IPS-NIHi7 (cell line): ENCODE results near the gene MAP3K8.
A peak's percentile ranks its signal among the peaks of the same experiment; 100 is the strongest.

Experiments used
- DNase-seq: peaks from one replicate; pipeline ENCODE4 v3.0.0; 2012; ENCODE audit warnings: mixed read lengths; ENCODE audit errors: extremely low spot score

Gene MAP3K8

DNA sequence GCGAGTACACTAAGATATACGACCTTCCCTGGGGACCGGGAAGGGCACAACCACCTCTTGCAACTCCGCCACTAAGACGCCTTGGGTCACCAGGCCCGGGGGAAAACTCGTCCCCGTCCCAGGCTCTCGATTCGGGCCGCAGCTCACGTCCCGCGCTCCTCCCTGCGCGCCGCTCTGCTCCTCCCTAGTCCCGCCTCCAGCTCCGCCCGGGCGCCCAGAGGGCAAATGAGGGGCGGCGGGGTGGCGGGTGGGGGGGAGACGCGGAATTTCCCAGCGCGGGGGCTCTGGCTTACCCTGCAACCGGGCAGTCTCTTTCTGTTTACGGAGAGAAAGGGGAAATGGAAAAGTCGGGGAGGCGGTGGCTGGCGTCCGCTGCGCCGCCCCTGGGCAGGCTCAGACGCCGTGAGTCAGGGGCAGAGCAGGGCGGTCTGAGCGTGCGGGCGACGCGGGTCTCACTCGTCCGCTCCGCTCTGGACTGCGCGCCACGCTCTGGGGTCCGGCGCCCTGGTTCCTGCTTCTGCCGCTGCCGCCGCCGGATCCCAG is at the start of gene MAP3K8:
TSS of gene MAP3K8 (plus strand) at position 455 of the 543 bp plus-strand sequence. CDS start 4,755 bp downstream, outside the sequence.
- DNase-seq = peak; percentile 82

DNA sequence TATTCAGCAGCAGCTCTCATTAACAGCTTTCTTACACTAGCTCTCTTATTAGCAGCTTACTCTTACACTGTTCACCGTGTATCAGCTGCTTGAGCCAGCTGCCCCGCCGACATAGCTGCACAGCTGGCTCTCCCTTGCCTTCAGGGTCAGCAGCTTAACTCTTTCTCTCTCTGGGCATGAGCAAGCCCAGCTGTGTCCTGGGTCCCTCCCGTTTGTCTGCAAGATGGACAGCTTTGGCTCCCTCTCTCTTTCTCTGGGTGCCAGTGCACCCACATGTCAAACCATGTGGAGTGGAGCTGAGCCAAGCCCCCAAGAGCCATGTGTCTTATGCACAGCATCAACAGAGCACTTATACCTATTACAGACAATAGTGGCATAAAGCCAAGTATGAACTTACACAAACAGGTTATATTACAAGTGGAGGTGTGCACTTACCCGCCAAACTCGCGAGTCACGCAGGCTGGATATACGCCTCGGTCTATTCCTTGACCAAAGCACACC is 49.2 kb upstream of the MAP3K8 start:
- no peak for DNase-seq

DNA sequence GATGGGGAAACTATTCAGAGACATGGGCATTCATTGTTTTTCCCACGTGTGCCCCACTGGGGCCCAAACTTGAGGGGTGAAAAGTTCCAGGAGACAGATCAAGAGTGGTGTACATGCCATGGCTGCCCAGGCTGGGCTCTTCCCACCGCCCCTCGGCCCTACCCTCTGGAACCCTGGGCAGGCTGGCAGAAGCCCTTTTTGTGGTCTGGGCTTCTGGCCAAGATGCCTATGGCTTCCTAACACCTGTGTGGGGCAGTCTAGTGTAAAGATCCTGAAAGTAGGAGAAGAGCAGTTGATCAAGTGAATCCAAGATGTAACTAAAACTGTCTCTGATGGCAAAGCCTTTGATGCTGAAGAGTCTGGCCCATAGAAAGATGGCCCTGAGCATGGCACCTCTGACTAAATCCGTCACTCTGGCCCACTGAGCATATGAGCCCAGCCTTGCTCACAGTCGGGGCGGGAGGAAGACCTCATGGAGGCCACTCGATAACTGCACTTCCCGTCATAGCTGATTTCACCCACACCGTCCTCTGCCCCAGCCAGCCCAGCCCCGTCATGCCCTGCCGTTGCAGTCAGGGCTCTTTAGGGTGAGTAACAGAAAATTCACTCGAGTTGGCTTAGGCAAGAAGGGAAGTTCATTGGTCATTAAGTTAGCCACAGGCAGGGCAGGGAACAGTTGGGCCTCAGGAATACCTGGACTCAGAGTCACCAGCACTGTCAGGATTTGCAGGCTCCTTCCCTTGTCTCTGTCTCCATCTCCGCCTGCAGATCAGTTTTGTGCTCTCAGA is 47.0 kb upstream of the MAP3K8 start:
- DNase-seq = no peak

DNA sequence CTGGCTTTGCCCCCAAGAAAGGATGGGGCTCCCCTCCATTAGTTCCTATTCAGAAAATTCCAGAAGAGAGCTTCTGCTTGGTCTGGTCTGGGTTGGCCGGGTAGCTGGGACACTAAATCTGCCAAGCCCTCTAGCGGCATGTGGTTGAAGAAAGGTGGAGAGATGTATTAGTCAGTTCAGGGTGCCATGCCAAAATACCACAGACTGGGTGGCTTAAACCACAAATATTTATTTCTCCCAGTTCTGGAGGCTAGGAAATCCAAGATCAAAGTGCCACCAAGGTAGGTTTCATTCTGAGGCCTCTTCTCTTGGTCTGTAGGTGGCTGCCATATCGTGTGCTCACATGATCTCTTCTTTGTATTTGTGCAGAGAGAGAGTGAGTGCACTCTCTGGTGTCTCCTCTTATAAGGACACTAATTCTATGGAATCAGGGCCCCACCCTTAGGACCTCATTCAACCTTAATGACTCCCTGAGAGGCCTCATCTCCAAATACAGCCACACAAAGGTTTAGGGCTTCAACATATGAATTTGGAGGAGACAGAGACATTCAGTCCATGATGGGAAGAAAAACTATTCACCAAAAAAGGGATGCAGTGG is 46.2 kb upstream of the MAP3K8 start:
- DNase-seq = no peak

DNA sequence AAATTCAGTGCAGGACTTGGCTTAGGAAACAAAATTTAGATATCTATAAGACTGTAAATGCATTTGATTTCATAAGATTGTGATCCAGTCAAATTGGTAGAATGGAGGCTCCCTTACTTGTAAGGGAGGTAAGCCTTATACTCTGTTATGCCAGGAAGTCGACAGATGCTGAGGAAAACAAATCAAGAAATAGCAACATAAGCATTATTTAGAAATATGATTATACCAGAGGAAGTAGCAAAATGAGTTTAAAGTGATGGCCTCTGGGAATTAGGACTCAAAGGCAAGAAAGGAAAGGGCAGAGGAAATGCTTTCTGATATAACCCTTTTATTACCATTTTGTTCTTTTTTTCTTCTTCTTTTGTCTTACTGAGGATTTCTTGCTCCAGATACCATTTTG is 44.4 kb upstream of the MAP3K8 start:
- no peak for DNase-seq

DNA sequence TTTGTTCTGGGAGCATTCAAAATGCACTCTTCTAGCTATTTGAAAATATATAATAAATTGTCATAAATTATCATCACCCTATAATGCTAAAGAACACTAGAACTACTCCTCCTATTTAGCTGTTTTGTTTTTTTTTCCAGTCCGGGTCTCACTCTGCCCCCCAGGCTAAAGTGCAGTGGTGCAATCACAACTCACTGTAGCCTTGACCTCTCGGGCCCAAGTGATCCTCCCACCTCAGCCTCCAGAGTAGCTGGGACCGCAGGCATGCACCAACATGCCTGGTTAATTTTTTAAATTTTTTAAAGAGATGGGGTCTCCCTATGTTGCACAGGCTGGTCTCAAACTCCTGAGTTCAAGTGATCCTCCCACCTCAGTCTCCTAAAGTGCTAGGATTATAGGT is 43.8 kb upstream of the MAP3K8 start:
- no peak for DNase-seq

DNA sequence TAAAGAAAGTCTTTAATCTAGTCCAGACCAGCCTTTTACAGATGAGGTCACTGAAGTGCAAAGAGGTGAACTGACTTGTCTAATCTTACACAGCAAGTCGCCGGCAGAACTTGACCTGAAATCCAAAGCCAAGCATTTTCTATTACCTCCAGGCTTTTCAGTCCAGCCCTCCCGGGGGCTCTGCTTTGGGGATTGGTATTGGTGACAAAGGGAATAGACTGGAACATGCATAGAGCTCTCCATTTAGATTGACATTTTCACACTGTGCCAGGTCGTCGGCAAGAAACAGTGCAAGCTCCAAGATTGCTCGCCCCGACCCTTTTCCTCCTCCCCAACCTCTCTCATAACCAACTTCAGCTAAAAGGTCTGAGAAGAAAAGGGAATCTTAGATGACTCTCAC is 42.7 kb upstream of the MAP3K8 start:
- no peak for DNase-seq

DNA sequence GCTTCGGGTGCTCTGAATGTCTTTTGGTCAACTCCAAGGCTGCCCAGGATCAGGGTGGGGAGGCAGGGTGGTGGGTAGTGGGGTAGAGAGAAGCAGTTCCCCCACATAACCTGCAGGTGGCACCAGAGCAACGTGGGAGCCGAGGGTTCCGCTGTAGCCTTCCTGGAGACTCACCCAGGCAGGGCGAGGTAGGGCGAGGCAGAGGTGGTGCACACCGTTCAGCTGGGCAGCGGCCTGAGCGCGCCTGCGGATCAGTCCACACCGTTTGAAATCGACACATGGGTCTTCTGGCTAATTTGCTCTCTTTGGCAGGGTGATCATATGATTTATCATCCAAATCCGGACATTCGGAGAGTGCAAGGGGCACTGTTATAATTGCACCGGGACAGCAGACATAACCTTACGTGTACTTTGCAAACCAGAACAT is 41.4 kb upstream of the MAP3K8 start:
- peak; percentile 95 for DNase-seq

DNA sequence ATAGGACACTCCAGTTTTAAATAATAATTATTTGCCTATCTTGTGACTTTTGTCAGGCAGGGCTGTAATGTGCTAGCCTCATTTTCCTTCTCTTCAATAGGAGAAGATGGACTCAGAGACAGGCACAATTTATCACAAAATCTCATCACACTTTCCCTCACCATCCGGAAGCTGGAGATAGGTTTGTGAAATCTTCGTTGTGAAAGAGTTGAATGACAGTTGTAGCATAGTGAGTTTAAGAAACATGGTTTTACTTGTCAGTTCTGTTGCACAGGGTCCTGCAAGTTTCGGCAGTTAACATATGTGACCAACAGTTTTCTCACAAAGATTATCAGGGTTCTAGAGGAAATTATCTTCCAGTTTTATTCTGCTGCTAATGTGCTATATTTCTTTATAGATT is 37.7 kb upstream of the MAP3K8 start:
- no peak for DNase-seq

DNA sequence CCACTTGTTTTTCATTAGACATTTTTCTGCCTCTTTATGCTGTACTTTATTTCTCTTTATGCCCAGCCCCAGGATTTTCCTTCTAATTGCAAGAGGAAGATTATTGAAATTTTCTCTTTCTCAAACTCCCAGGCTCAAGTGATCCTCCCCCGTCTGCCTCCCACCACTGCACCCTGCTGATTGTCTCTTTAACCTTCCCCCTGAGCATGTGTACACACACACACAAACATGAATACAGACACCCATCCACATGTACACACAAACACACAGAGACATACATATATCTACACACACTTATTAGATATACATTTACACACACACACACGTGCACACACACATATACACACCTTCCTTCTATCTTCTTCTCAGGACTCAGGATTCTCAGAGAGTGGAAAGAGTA is 37.3 kb upstream of the MAP3K8 start:
- no peak for DNase-seq

DNA sequence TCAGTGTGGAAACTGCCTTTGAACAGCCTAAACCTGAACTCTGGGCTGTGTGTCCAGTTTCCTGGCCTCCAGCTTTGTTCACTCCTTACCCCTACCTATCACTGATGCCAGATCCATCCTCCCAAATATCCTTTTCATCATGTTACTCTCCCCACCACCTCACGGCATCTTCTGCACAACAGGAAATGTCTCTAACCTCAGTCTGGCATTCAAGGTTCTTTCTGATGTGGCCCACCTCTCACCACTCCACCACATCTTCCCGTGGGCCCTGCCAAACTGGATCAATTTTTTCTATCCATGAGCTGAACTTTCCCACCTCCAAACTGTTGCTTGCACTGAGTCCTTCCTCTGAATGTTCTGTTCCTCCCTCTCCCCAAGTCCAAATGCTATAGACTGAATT is 35.8 kb upstream of the MAP3K8 start:
- DNase-seq = no peak

DNA sequence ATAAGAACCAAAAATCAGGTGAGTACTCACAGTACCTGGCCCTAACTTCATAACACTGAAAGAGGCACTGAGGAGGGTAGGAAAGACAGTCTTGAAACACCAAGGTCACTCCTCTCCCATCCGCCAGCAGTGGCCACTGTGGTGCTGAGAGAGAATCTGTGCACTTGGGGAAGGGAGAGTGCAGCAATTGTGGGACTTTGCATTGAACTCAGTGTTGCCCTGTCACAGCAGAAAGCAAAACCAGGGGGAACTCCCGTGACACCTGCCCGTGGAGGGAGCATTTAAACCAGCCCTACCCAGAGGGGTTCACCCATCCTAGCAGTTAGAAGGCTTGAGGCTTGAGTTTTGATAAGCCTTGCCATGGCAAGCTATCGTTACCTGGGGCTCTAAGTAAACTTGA is 35.2 kb upstream of the MAP3K8 start:
- no peak for DNase-seq

DNA sequence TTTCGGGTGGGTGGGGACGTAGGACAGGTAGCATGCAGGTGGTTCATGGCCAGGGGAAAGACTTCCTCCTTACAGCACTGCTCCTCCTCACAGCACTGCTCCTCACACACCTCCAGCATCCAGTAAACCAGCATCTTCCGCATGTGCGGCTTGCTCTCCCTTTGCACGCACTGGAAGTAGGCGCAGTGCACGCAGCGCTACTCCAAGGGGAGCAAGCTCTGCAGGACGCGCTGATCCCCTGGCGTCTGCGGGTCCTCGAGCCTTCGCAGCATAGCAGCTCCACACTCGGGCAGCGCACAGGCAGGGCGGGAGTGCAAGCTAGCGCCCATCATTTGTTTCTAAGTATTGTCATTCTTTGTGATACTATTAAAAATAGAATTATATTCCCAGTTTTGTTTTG is 30.5 kb upstream of the MAP3K8 start:
- no peak for DNase-seq

DNA sequence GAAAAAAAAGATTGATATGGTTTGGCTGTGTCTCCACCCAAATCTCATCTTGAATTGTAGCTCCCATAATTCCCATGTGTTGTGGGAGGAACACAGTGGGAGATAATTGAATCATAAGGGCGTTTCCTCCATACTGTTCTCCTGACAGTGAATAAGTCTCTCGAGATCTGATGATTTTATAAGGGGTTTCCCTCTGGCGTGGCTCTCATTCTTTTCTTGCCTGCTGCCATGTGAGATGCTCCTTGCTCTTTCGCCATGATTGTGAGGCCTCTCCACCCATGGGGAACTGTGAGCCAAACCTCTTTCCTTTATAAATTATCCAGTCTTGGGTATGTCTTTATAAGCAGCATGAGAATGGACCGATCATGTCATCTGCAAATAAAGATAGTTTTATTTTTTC is 29.4 kb upstream of the MAP3K8 start:
- no peak for DNase-seq

DNA sequence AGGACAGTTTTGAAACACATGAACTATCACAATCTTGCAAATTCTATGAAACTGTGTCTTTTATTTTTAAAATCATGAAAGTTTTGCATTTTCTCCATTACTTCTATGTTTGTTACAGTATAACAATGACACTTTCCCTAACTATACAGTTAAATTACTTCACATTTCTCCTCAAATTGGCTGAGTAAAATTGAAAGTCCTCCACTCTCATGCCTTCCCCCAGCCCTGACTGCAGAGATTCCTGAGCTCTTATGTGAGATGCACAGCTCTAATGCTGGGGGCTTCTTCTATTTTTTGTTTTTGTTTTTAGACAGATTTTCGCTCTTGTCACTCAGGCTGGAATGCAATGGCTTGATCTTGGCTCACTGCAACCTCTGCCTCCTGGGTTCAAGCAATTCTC is 22.7 kb upstream of the MAP3K8 start:
- DNase-seq = no peak

DNA sequence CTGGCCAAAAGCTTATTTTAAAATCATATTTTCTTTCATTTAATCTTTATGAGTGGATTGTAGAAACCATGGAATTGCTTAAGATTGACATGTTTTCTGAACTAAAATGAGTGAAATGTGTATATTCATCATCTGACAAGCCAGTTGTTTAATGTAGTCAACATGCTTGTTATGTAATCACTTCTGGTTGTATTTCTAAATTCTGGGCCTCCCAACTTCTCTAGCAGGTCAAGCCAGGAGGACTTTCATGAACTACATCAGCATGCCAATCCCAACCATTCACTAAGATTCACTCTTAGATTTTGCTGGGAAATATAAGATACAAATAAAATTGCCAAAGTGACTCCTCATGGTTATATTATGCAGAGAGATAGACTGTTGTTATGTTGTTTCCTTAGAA is 21.1 kb upstream of the MAP3K8 start:
- no peak for DNase-seq

DNA sequence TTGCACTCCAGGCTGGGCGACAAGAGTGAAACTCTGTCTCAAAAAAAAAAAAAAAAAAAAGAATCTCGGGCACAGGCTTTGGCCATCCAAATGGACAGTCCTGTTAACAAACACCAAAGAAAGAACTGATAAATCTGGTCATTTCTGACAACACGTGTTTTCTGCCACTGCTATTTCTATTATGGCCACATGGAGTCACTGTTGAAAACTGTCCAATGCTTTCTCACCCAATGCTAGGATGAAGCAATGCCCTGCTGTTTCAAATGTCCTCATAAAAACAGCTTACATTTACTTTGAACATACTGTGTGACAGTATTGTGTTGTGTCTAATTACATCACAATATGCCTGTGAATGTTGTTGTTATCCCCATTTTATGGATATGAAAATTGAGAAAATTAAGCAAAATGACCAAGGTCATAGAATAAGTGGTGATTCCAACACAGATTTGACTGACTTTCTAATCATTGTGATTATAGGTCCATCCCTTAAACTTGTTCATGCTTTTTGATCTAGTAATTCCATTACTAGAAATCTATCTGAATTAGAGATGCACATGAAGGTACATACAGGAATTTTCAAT is 19.9 kb upstream of the MAP3K8 start:
- peak; percentile 64 for DNase-seq

DNA sequence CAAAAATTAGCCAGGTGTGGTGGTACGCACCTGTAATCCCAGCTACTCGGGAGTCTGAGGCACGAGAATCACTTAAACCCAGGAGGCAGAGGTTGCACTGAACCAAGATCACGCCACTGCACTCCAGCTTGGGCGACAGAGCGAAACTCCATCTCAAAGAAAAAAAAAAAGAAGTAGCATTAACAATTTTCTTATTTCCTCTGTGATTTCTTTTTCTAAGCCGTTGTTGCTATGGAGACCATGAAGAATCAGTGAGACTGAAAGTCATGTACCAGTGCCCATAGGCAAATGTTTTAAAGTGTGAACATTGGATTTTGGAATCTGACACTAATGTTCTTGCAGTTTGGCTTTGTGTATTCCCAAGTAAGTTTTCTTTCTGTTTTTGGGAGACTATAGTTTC is 18.4 kb upstream of the MAP3K8 start:
- DNase-seq = no peak

DNA sequence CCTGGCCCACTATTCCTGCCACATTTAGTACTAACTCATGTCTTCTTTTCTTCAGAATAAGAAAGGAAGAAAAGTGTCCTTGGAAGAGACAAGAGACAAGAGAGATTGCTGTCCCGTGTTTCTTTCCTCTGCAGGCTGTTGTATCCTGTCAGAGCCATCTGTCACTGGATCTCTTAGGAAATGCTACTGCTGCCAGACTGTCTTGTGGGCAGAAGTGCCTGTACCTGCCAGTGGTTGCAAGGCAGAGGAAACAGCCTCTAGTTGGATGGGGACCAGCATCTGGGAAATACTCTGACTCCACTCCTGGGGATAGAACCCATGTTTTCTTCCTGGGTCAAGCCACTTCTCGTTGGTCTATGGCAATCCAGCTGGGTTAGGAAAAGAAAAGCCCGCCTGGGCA is 16.7 kb upstream of the MAP3K8 start:
- no peak for DNase-seq

DNA sequence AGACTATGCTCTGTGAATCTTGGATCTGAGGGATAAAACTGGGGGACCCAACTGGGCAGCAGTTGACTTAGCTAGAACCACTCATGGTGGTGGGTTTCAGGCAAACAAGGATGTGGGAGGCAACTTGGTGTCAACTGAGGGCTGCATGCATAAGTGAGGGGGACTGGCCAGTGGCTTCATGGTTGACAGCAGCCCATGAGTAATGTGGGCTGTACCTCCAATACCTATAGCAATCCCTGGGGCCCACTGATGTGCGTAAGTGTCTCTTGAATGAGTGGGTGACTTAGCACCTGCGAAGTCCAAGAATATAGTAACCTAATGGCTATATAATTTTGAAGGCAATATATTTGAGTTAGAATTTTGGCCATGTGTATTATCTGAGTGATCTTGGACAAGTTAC is 13.7 kb upstream of the MAP3K8 start:
- no peak for DNase-seq

DNA sequence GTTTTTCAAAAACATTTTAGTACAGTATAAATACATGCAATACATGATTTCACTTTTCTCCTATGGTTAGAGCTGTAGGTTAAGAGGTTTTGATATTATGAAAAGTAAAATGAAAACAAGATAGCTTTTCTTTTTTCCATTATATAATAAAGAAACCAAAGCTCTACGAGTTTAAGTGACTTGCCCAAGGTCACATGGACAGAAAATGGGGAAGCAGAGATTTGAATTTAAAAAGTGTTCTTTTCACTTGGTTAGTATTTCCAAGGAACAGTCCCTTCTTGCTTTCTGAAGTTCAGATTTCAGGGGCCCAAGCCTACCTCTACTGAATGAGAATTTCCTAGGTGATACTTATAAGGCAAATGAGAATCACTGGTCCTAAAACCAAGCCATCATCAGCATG is 13.2 kb upstream of the MAP3K8 start:
- DNase-seq = no peak

DNA sequence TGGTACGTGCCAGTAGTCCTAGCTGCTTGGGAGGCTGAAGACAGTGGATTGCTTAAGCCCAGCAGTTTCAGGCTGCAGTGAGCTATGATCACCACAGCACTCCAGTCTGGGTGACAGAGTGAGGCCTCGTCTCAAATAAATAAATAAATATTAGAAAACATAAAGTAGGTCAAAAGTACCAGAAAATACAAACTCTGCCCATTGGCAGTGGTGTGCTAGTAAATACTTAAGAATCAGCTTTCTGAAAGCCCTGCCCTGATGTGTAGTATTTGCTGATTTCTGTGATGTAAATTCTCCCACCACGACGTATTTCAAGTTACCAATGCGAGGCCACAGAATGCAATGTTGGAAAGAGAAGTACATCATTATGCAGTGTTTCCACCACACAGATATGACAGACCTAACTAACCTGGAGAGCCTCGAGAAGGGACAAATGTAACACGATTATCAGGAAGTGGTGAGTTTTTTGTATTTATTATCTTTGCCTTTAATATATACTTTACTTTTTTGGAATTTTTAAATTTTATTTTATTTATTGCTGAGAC is 11.8 kb upstream of the MAP3K8 start:
- DNase-seq = no peak
